ENCODE results near the gene TMEM94. TPM values are rescaled to one million over a fixed set of nuclear protein-coding genes. Genes with fewer than 3 reads are reported as not detected.
A peak's percentile ranks its signal among the peaks of the same experiment; 100 is the strongest.

Gene TMEM94
- total and polyA plus RNA-seq, 2 of the 8 experiments (the other 6 are each of a cell fraction or from before 2014, with no cell fraction given), result 54.8 to 69.9 TPM

DNA sequence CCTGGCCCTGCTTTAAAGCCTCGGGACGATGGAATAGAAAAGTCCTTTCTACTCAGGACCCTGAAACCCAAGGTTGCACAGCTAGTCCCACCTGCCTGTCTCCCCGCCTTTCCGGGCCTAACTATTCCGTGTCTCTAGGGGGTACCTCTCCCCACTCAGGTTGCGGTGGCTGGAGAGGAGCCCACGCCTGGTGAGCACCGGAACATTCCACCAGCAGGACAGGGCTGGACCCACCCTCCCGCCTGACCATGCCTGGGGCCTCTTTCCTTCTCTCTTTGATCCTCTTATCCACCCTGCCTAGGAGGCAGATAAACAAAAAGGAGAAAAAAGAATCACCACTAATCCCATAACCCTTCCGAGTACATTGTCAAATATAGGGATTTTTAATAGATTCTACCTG is 79.9 kb downstream of the TMEM94 start:
- H3K36me3 ChIP-seq (ENCODE audit: control insufficient read depth in 2 of 4, insufficient read depth in 4 of 4, low read length in 3 of 4), result no peaks in the 10 kb centered on the region
- H3K23me2 ChIP-seq (ENCODE audit: low read depth, low read length), result no peaks in the 10 kb centered on the region
- H3K27me3 ChIP-seq (replicated peaks in 1 of 4; ENCODE audit: control insufficient read depth in 3 of 4, extremely low read depth in 1 of 4, insufficient read depth in 3 of 4, low read length in 3 of 4), result no peaks in the 10 kb centered on the region
- no peak for FAIRE-seq
- H3K56ac ChIP-seq (replicated peaks; ENCODE audit: insufficient read length, low read depth, low read length), result no peak overlapping the region
- no peak overlapping the region for H2BK5ac ChIP-seq (ENCODE audit: low read depth, low read length)
- no peak overlapping the region for H2AFZ ChIP-seq (ENCODE audit: low read length)
- POLR2A ChIA-PET (ENCODE audit: partially characterized antibody), result interaction anchor here (0.7 to 1.4 kb wide), 2 partner anchors 244 to 524 kb away, joined by 3 read pairs; partner anchors contain the start of gene MRPL58
- H3K23ac ChIP-seq (ENCODE audit: insufficient read length), result no peak overlapping the region
- 80% methylated on average over 9 of the region's 10 CpGs; no CpG with 5 or more reads in 1 of the 2 experiments for WGBS, 2 experiments (ENCODE audit: extremely low coverage in 1 of 2, insufficient coverage in 1 of 2, insufficient read length in 1 of 2, insufficient replicate concordance in 2 of 2, low coverage in 1 of 2, low lambda C conversion rate in 2 of 2, missing lambda C conversion rate in 1 of 2)
- H3K14ac ChIP-seq (ENCODE audit: insufficient read length), result no peak overlapping the region
- no peak for DNase-seq (ENCODE audit: low read depth in 1 of 2, low spot score in 2 of 2)
- H3K18ac ChIP-seq (ENCODE audit: extremely low read depth, low read length), result no peak overlapping the region
- peaks cover 0 to under 1% (median 0%) of the 10 kb centered on the region in 4 experiments; a peak in 2 of 7 replicates for H3K4me1 ChIP-seq (replicated peaks in 1 of 4; ENCODE audit: control insufficient read depth in 3 of 4, insufficient read depth in 4 of 4, low read length in 3 of 4)
- H3K27ac ChIP-seq (ENCODE audit: low read depth, low read length), result no peak overlapping the region
- H3K9me3 ChIP-seq (ENCODE audit: insufficient read depth in 2 of 2, low read depth in 1 of 2, low read length in 1 of 2), result no peaks in the 10 kb centered on the region
- H2BK12ac ChIP-seq (ENCODE audit: low read depth, low read length), result no peak overlapping the region
- no peak overlapping the region for H2AK5ac ChIP-seq (ENCODE audit: low read depth, low read length)
- H3K79me1 ChIP-seq (ENCODE audit: low read depth, low read length), result peaks cover 2% of the 10 kb centered on the region; the same call in 1 of the 2 replicates
- H2BK120ac ChIP-seq (replicated peaks; ENCODE audit: low read depth, low read length), result no peak overlapping the region
- H3K4me2 ChIP-seq (ENCODE audit: insufficient read depth in 1 of 2, low read depth in 2 of 2, low read length in 2 of 2), result no peak overlapping the region
- H4K5ac ChIP-seq (ENCODE audit: insufficient read length, low read depth, low read length), result no peak overlapping the region
- no peak overlapping the region for H2BK20ac ChIP-seq (ENCODE audit: low read length)
- H3K4ac ChIP-seq (replicated peaks; ENCODE audit: insufficient read length, low read depth, low read length), result no peak overlapping the region
- no peak overlapping the region for H2BK15ac ChIP-seq (ENCODE audit: low read length)
- peak overlapping the region; percentile 38; the same call in 1 of the 2 replicates for H4K8ac ChIP-seq (ENCODE audit: extremely low read depth, insufficient read depth, low read length)
- no peak overlapping the region for H3K4me3 ChIP-seq (ENCODE audit: extremely low read depth in 1 of 4, insufficient read depth in 2 of 4, low read depth in 3 of 4, low read length in 4 of 4)
- no peaks in the 10 kb centered on the region; a peak in 1 of 4 replicates for H3K79me2 ChIP-seq (ENCODE audit: control insufficient read depth in 1 of 2, insufficient read depth in 2 of 2, low read length in 2 of 2)
- H4K91ac ChIP-seq (replicated peaks; ENCODE audit: insufficient read length, low read length), result no peak overlapping the region
- CTCF ChIA-PET (ENCODE audit: partially characterized antibody), result interaction anchor here (0.9 kb wide), 1 partner anchor 15 kb away, joined by 3 read pairs; no protein-coding TSS in a partner anchor
- H4K20me1 ChIP-seq (replicated peaks in 1 of 2; ENCODE audit: control insufficient read depth in 1 of 2, insufficient read depth in 2 of 2, low read length in 2 of 2), result peaks cover 5 to 6% of the 10 kb centered on the region in 2 experiments
- no peak overlapping the region for H3K9ac ChIP-seq (replicated peaks in 1 of 4; ENCODE audit: extremely low read depth in 1 of 4, low read depth in 3 of 4, low read length in 3 of 4)
- TF ChIP-seq CREB1 (IDR thresholded peaks at IDR 0.05) (no peak), SP4 (IDR thresholded peaks at IDR 0.05; ENCODE audit: low read length) (no peak), KDM1A (IDR thresholded peaks at IDR 0.05; ENCODE audit: borderline replicate concordance, low read length) (no peak)
- TF ChIP-seq, protein P1, sequence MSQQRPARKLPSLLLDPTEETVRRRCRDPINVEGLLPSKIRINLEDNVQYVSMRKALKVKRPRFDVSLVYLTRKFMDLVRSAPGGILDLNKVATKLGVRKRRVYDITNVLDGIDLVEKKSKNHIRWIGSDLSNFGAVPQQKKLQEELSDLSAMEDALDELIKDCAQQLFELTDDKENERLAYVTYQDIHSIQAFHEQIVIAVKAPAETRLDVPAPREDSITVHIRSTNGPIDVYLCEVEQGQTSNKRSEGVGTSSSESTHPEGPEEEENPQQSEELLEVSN (IDR thresholded peaks at IDR 0.05), result no peak

All from H1 (cell line).